Progenitor cell of endocrine pancreas (in vitro differentiated cells): ENCODE data around the gene ATOH8. TPM values are rescaled to one million over a fixed set of nuclear protein-coding genes. Genes with fewer than 3 reads are reported as not detected.

Source experiments
- DNase-seq: peaks from one replicate; pipeline ENCODE4 v3.0.0; 2021; ENCODE audit warnings: low spot score; ENCODE audit not compliant: unreplicated experiment
- H3K27ac Mint-ChIP-seq: 2 replicates; pipeline ENCODE4 v1.8.0; 2021; ENCODE audit warnings: mild to moderate bottlenecking, moderate library complexity, mixed read lengths
- H3K27me3 Mint-ChIP-seq: 2 replicates; pipeline ENCODE4 v1.8.0; 2021; ENCODE audit warnings: mixed read lengths
- H3K36me3 Mint-ChIP-seq: 2 replicates; pipeline ENCODE4 v1.8.0; 2022; ENCODE audit warnings: mixed read lengths; ENCODE audit not compliant: insufficient read depth
- H3K4me1 Mint-ChIP-seq: 2 replicates; pipeline ENCODE4 v1.8.0; 2021; ENCODE audit warnings: low read depth, mixed read lengths
- H3K4me3 Mint-ChIP-seq: 2 replicates; pipeline ENCODE4 v1.8.0; 2021; ENCODE audit warnings: low read depth, mild to moderate bottlenecking, moderate library complexity, mixed read lengths
- H3K9me3 Mint-ChIP-seq: 2 replicates; pipeline ENCODE4 v1.8.0; 2021; ENCODE audit warnings: low read depth, mixed read lengths
- total RNA-seq: library from RNA; stranded (reverse); gene quantifications from 2 replicates; pipeline ENCODE4 v1.2.1, GENCODE V29; 2021
- TF ChIP-seq, protein P1 (sequence below): fragments of 200-600 bp; sonication (generic); IDR thresholded peaks from one replicate; pipeline ENCODE4 v1.5.0; 2021; ENCODE audit warnings: antibody characterized with exemption, mild to moderate bottlenecking; ENCODE audit not compliant: unreplicated experiment

ATOH8 gene
- total RNA-seq, 1 donor from 2014 or later: 1.3 TPM

DNA sequence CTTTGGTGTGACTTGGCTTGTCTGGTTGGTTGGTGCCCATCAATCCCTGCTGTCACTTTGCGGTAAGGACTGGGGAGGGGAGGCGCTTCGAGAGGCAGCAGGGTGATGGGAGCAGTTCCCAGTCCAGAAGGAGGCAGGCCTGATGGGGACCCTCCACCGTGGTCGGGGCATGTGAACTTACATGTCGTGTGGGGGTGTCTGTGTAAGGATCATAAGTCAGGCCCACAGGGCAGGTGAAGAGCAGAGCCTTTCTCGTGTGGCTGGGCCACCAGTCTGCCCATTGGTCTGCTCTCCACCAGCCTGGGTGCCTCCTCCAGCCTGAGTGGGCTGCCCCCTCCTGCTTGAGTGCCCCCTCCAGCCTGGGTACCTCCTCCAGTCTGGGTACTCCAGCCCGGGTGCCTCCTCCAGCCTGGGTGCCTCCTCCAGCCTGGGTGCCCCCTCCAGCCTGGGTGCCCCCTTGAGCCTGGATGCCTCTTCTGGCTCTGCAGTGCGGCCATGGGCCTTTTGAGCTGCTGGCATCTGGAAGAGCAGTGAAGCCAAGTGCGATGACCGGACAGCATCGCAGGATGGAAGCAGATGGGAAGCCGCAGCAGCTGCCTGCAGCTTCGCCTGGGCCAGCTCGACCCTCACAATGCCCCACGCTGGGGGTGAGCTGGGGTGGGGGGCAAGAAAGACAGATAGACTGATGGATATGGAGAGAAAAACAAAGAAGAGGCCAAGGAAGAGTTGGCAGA is 25.0 kb downstream of the ATOH8 start:
- no peak for DNase-seq
- TF ChIP-seq, protein P1, sequence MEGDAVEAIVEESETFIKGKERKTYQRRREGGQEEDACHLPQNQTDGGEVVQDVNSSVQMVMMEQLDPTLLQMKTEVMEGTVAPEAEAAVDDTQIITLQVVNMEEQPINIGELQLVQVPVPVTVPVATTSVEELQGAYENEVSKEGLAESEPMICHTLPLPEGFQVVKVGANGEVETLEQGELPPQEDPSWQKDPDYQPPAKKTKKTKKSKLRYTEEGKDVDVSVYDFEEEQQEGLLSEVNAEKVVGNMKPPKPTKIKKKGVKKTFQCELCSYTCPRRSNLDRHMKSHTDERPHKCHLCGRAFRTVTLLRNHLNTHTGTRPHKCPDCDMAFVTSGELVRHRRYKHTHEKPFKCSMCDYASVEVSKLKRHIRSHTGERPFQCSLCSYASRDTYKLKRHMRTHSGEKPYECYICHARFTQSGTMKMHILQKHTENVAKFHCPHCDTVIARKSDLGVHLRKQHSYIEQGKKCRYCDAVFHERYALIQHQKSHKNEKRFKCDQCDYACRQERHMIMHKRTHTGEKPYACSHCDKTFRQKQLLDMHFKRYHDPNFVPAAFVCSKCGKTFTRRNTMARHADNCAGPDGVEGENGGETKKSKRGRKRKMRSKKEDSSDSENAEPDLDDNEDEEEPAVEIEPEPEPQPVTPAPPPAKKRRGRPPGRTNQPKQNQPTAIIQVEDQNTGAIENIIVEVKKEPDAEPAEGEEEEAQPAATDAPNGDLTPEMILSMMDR: no peak
- H3K4me1 Mint-ChIP-seq: peaks cover 1% of the 10 kb centered on the region
- no peaks in the 10 kb centered on the region for H3K9me3 Mint-ChIP-seq
- H3K36me3 Mint-ChIP-seq: no peaks in the 10 kb centered on the region
- H3K27me3 Mint-ChIP-seq: no peaks in the 10 kb centered on the region
- no peak overlapping the region for H3K27ac Mint-ChIP-seq
- H3K4me3 Mint-ChIP-seq: no peak overlapping the region

- H3K27ac Mint-ChIP-seq: no peak overlapping the region
- peaks cover 1% of the 10 kb centered on the region for H3K4me1 Mint-ChIP-seq
- TF ChIP-seq, protein P1: no peak
- no peak overlapping the region for H3K4me3 Mint-ChIP-seq
- DNase-seq: no peak
- no peaks in the 10 kb centered on the region for H3K36me3 Mint-ChIP-seq
- H3K9me3 Mint-ChIP-seq: no peaks in the 10 kb centered on the region
- H3K27me3 Mint-ChIP-seq: no peaks in the 10 kb centered on the region
Observed at GRCh38 chr2:85779641-85780315, 26.0 kb downstream of the ATOH8 start.

GRCh38 chr2:85780316-85781012 is 26.7 kb downstream of the ATOH8 start:
- Mint-ChIP-seq H3K27me3 (no peaks in the 10 kb centered on the region), H3K4me3 (no peak overlapping the region), H3K9me3 (no peaks in the 10 kb centered on the region), H3K4me1 (peaks cover 1% of the 10 kb centered on the region), H3K36me3 (no peaks in the 10 kb centered on the region), H3K27ac (no peak overlapping the region)
- TF ChIP-seq, protein P1: no peak
- no peak for DNase-seq

DNA sequence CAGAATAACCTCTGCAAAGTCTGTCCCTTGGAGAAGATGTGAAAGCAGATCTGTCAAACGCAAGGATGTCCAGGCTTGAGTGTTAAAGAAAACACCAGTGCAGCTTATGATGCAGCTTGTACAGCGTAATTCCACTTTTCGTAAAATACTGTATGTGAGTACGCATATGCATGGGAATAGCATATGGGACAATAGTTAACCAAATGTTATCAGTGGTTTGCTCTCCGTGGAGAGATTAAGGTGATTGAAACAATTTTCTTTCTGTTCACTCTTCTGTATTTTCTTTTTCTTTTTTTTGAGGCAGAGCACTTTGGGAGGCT is 27.2 kb downstream of the ATOH8 start:
- no peak overlapping the region for H3K4me3 Mint-ChIP-seq
- no peak overlapping the region for H3K27ac Mint-ChIP-seq
- no peaks in the 10 kb centered on the region for H3K9me3 Mint-ChIP-seq
- TF ChIP-seq, protein P1: no peak
- no peaks in the 10 kb centered on the region for H3K36me3 Mint-ChIP-seq
- no peaks in the 10 kb centered on the region for H3K27me3 Mint-ChIP-seq
- peaks cover 1% of the 10 kb centered on the region for H3K4me1 Mint-ChIP-seq
- DNase-seq: no peak

GRCh38 chr2:85783796-85784195 is 30.0 kb downstream of the ATOH8 start:
- Mint-ChIP-seq H3K27ac (no peak overlapping the region), H3K9me3 (no peaks in the 10 kb centered on the region), H3K4me3 (no peak overlapping the region), H3K36me3 (no peaks in the 10 kb centered on the region), H3K4me1 (peaks cover 1% of the 10 kb centered on the region), H3K27me3 (no peaks in the 10 kb centered on the region)
- TF ChIP-seq, protein P1: no peak
- no peak for DNase-seq
